ENCODE measurements around the gene RYR3. TPM values are rescaled to one million over a fixed set of nuclear protein-coding genes. Genes with fewer than 3 reads are reported as not detected.

RYR3 gene
- total RNA-seq, 4 donors from 2014 or later = 1.5 to 7.3 (median 1.9) TPM

DNA sequence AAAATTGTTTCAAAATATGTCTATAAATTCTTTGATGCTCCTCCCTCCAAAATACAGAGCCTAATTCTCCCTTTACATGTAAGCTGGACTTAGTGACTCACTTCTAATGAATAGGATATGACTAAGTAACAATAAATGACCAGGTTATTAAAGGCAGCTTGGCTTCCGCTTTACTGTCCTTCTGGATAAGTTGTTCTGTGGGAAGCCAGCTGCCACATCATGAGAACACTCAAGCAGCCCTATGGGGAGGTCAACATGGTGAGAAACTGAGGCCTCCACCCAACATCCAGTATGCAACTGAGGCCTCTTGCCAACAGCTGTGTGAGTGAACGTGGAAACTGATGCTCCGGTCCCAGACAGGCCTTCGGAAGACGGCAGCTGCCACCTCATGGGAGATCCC is 410.2 kb downstream of the RYR3 start:
- TF ChIP-seq, protein P1, sequence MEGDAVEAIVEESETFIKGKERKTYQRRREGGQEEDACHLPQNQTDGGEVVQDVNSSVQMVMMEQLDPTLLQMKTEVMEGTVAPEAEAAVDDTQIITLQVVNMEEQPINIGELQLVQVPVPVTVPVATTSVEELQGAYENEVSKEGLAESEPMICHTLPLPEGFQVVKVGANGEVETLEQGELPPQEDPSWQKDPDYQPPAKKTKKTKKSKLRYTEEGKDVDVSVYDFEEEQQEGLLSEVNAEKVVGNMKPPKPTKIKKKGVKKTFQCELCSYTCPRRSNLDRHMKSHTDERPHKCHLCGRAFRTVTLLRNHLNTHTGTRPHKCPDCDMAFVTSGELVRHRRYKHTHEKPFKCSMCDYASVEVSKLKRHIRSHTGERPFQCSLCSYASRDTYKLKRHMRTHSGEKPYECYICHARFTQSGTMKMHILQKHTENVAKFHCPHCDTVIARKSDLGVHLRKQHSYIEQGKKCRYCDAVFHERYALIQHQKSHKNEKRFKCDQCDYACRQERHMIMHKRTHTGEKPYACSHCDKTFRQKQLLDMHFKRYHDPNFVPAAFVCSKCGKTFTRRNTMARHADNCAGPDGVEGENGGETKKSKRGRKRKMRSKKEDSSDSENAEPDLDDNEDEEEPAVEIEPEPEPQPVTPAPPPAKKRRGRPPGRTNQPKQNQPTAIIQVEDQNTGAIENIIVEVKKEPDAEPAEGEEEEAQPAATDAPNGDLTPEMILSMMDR (IDR thresholded peaks at IDR 0.05; ENCODE audit: low read depth) = no peak

DNA sequence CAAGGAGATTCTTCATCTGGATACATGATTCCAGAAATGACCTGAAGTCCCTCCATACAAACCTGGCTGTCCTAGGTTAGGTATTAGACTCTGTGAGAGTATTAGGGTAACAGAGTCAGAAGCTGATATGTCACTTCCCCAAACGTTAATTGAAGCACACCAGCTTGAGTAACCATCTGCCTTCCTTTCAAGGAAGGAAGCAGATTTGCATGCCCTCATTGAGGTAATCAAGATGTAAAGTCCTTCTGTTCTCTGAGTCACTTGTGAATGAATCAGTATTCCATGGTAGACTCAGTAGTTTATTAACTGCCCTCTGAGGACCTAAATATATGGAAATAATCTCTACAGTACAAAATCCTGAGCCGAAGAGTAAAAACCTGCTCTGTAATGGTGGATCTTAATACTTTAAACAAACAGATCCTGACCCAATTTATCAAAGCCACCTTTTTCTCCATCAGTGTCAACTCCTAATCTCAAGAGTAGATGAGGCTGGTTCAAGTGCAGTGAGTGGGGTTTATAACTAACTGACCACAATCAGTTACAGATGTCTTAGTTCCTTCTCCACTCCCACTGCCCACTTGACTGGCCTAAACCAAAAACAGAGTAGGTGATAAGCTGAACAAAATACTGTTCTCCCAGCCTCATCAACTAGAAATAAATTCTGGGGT is 411.4 kb downstream of the RYR3 start:
- TF ChIP-seq, protein P1 (IDR thresholded peaks at IDR 0.05; ENCODE audit: low read depth) = no peak

DNA sequence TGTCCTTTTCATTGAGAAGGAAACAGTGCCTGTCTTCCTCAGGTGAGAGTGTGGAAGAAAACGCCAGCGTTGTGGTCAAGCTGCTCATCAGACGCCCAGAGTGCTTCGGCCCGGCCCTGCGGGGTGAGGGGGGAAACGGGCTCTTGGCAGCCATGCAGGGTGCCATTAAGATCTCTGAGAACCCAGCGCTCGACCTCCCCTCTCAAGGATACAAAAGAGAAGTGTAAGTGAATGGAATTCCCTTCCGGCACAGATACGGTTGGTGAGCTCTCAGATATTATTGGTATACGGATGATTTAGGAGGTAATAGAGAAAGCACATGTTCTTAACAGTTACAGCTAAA is 411.9 kb downstream of the RYR3 start:
- TF ChIP-seq, protein P1 (IDR thresholded peaks at IDR 0.05; ENCODE audit: low read depth) = no peak

DNA sequence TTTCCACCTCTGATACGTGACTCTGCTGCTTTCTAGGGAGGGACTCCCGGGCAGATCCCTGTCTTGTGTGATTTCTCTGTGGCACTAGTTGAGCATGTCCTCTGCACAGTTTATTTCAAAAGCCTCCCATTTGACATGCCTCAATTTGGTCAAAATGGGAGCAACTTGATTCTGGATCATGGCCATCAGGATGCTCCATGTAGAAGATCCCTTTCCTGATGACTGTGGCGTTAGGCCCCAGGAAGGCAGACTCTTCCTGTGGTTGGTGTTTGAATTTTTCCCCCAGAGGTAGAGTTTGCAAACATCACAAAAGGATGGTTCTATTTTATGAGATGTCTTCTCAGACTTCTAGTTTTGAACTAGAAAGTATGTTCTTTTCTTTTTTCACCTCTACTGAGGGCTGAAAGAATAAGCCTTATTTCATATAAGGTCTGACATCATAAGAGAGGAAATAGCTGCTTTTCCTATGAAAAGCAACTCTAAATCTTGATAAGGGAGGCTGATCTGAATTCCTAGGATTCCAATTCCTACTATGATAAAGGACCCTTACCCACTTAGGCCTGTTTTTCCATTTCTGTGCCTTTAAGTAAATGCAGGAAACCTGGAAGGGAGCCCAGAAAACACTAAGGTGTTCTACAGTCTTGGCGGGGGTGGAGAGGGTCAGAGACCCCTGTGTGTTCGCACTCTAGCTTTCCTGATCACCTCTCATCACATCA is 413.7 kb downstream of the RYR3 start:
- TF ChIP-seq, protein P1 (IDR thresholded peaks at IDR 0.05; ENCODE audit: low read depth) = no peak

DNA sequence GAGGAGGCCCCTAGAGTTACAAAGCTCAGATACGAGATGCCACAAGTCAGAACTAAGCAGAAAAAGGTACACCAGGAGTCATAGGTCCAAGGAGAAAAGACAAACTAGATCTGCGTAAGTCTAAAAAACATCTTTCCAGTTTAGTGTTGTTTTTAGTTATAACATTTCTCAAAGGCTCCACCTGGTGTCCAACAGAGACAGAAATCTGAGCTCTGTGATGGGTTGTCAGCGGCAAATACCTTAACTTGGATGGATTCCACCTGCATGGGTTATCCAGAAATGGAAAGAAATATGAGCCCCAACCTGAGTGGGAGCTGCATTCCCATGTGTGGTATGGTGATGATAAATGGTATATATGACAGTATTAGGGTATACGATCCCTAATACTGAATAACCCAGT is 418.9 kb downstream of the RYR3 start:
- TF ChIP-seq, protein P1 (IDR thresholded peaks at IDR 0.05; ENCODE audit: low read depth) = no peak

DNA sequence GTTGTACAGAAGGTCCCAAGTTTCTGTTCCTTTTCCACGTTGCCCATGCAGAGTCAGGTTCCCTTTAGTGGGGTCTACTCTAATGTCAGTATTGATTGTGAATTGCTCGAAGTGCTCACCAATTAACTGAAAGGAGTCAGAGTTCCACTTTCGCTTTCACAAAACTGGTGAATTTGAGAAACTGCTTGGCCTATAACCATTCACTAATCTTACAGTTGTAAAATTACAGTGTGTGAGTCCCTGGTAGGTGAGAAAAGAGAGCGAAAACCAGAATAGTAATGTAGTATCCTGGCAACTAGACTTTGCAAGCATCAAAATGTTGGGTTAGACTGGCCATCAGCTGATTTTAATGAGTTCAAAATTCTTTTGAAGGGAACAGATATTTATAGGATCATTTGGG is 420.0 kb downstream of the RYR3 start:
- TF ChIP-seq, protein P1 (IDR thresholded peaks at IDR 0.05; ENCODE audit: low read depth) = no peak

DNA sequence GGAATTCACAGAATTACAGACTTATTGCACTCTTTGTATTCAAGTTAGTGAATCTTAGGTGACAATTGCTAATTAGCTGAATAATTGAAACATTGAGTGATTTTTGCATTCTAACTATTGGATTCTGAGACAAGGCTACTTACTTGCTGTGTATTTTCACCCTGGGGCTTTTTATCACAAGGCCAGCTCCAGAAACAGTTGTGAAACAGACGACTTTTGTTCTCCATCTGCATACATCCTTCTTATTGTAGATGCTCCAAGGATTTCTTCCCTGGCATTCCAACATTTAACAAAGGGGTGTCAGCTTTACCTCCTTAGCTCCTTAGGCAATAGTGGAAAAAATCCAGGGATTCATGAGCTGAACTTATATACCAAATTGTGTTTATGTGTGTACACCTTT is 424.4 kb downstream of the RYR3 start:
- TF ChIP-seq, protein P1 (IDR thresholded peaks at IDR 0.05; ENCODE audit: low read depth) = no peak
